ENCODE results near the gene THEMIS. TPM values are rescaled to one million over a fixed set of nuclear protein-coding genes. Genes with fewer than 3 reads are reported as not detected.
"Not testable (repeated sequence)": the region's sequence is repeated elsewhere in the genome, so short reads cannot be mapped to it uniquely, and the experiment has no call there.

THEMIS gene
- total and polyA plus RNA-seq, 2 experiments from 2014 or later, result not detected

- no peaks in the 10 kb centered on the region for H3K9me3 ChIP-seq (ENCODE audit: low read depth)
- no peak overlapping the region for H3K4me2 ChIP-seq
- H3K4me1 ChIP-seq (ENCODE audit: insufficient read depth), result no peaks in the 10 kb centered on the region
- H3K79me2 ChIP-seq, result no peaks in the 10 kb centered on the region
- no peaks in the 10 kb centered on the region for H4K20me1 ChIP-seq (ENCODE audit: insufficient read depth, poor library complexity, severe bottlenecking)
- H3K27me3 ChIP-seq, result no peaks in the 10 kb centered on the region
- no peaks in the 10 kb centered on the region for H3K9me2 ChIP-seq (replicated peaks; ENCODE audit: insufficient read depth)
- TF ChIP-seq EZH2phosphoT487 (IDR thresholded peaks at IDR 0.05; ENCODE audit: low read depth, severe bottlenecking, unreplicated experiment), result no peak
- no peak for TF ChIP-seq CTCF (IDR thresholded peaks at IDR 0.05; ENCODE audit: poor library complexity)
- TF ChIP-seq EZH2 (IDR thresholded peaks at IDR 0.05; ENCODE audit: borderline replicate concordance), result no peak
- H2AFZ ChIP-seq, result no peak overlapping the region
- no peak for DNase-seq (ENCODE audit: low spot score)
- no peaks in the 10 kb centered on the region for H3K36me3 ChIP-seq (replicated peaks; ENCODE audit: insufficient read depth, low read depth)
- H3K4me3 ChIP-seq, result no peak overlapping the region
- H3K27ac ChIP-seq, result no peak overlapping the region
- 90% methylated on average over 5 of the region's 5 CpGs for WGBS (ENCODE audit: low lambda C conversion rate, missing lambda C conversion rate)
Observed at GRCh38 chr6:127790571-127790970, 110.3 kb downstream of the THEMIS start.

DNA sequence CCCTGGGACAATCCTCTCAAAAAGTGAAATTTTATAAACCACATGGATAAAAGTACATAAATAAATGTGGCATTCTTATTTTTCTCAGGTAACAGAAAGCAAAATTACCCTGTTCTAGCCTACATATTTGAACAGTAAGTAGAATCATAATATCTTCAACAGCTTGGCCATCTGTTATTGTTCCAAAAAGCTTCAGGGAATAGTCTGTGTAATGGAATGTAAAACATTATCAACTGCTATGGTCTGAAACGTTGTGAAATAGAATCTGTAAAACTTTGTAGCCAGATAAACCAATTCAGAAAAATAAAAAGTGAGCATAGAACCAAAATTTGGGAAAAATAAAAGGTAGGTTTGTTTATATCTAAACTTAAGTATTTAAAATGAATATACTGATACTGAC, 114.7 kb downstream of the THEMIS start:
- TF ChIP-seq CTCF (IDR thresholded peaks at IDR 0.05; ENCODE audit: poor library complexity), result no peak
- TF ChIP-seq EZH2phosphoT487 (IDR thresholded peaks at IDR 0.05; ENCODE audit: low read depth, severe bottlenecking, unreplicated experiment), result no peak
- no peak for TF ChIP-seq EZH2 (IDR thresholded peaks at IDR 0.05; ENCODE audit: borderline replicate concordance)
- Histone ChIP-seq H3K36me3 (replicated peaks; ENCODE audit: insufficient read depth, low read depth) (no peaks in the 10 kb centered on the region), H3K79me2 (no peaks in the 10 kb centered on the region), H2AFZ (no peak overlapping the region), H3K9me3 (ENCODE audit: low read depth) (no peaks in the 10 kb centered on the region), H3K4me1 (ENCODE audit: insufficient read depth) (no peaks in the 10 kb centered on the region), H3K9me2 (replicated peaks; ENCODE audit: insufficient read depth) (no peaks in the 10 kb centered on the region), H3K4me2 (no peak overlapping the region), H3K4me3 (no peak overlapping the region), H3K27me3 (no peaks in the 10 kb centered on the region), H4K20me1 (ENCODE audit: insufficient read depth, poor library complexity, severe bottlenecking) (no peaks in the 10 kb centered on the region), H3K27ac (no peak overlapping the region)
- WGBS (ENCODE audit: low lambda C conversion rate, missing lambda C conversion rate), result 33% methylated on average over 1 of the region's 1 CpG
- no peak for DNase-seq (ENCODE audit: low spot score)

DNA sequence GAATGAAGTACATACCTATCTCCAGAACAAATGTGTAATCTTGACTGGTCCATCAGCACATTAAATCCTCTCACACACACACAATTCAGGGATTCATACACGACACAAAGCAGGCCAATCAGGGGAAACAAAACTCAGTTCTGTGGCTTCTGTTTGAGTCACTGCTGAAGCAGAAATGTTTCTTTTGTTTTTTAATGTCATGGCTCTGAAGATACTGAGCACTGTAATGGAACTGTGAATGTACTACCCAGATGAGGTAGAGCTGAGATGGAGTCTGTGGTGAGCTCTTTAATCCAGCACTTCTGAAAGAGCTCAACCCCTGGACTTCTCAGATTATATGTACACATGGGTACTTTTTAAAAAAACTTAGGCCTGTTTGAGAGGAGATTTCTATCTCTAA, 116.4 kb downstream of the THEMIS start:
- Histone ChIP-seq H3K4me1 (ENCODE audit: insufficient read depth) (no peaks in the 10 kb centered on the region), H3K27me3 (no peaks in the 10 kb centered on the region), H2AFZ (no peak overlapping the region), H4K20me1 (ENCODE audit: insufficient read depth, poor library complexity, severe bottlenecking) (no peaks in the 10 kb centered on the region), H3K79me2 (no peaks in the 10 kb centered on the region), H3K27ac (no peak overlapping the region), H3K36me3 (replicated peaks; ENCODE audit: insufficient read depth, low read depth) (no peaks in the 10 kb centered on the region), H3K4me2 (no peak overlapping the region), H3K9me2 (replicated peaks; ENCODE audit: insufficient read depth) (no peaks in the 10 kb centered on the region), H3K9me3 (ENCODE audit: low read depth) (no peaks in the 10 kb centered on the region), H3K4me3 (no peak overlapping the region)
- no peak for TF ChIP-seq CTCF (IDR thresholded peaks at IDR 0.05; ENCODE audit: poor library complexity)
- no peak for TF ChIP-seq EZH2 (IDR thresholded peaks at IDR 0.05; ENCODE audit: borderline replicate concordance)
- TF ChIP-seq EZH2phosphoT487 (IDR thresholded peaks at IDR 0.05; ENCODE audit: low read depth, severe bottlenecking, unreplicated experiment), result no peak
- 78% methylated on average over 1 of the region's 1 CpG for WGBS (ENCODE audit: low lambda C conversion rate, missing lambda C conversion rate)
- no peak for DNase-seq (ENCODE audit: low spot score)

GRCh38 chr6:127781636-127782272, 119.1 kb downstream of the THEMIS start:
- not testable (repeated sequence) for H2AFZ ChIP-seq; H3K79me2 ChIP-seq; DNase-seq (ENCODE audit: low spot score); H3K4me2 ChIP-seq; H4K20me1 ChIP-seq (ENCODE audit: insufficient read depth, poor library complexity, severe bottlenecking); H3K36me3 ChIP-seq (replicated peaks; ENCODE audit: insufficient read depth, low read depth); H3K27me3 ChIP-seq; H3K9me3 ChIP-seq (ENCODE audit: low read depth); H3K27ac ChIP-seq; H3K4me3 ChIP-seq; H3K9me2 ChIP-seq (replicated peaks; ENCODE audit: insufficient read depth); H3K4me1 ChIP-seq (ENCODE audit: insufficient read depth)
- WGBS (ENCODE audit: low lambda C conversion rate, missing lambda C conversion rate), result 65% methylated on average over 4 of the region's 4 CpGs

Data from hepatocyte (in vitro differentiated cells).